Liver (tissue), 9 donors: Measurements from ENCODE around the gene HBP1. TPM values are rescaled to one million over a fixed set of nuclear protein-coding genes. Genes with fewer than 3 reads are reported as not detected.

ENCODE experiments used
- DNase-seq: peaks from one replicate; pipeline ENCODE4 v3.0.0-alpha.2; 2017; ENCODE audit warnings: low spot score
- H3K27ac ChIP-seq, 2 donors: one replicate each; pipeline ENCODE4 v1.7.0; 2013; ENCODE audit warnings: inconsistent platforms in 2 of 2, low read length in 2 of 2, control low read depth in 1 of 2, low read depth in 1 of 2, mild to moderate bottlenecking in 1 of 2
- H3K27me3 ChIP-seq, 4 donors: one replicate each; pipeline versions ENCODE4 v1.6.1 to v1.7.0; 2013; ENCODE audit warnings: low read length in 3 of 4, inconsistent platforms in 1 of 4, mild to moderate bottlenecking in 1 of 4, moderate library complexity in 1 of 4; ENCODE audit not compliant: control insufficient read depth in 4 of 4, insufficient read depth in 4 of 4
- H3K36me3 ChIP-seq, 4 donors: one replicate each; pipeline versions ENCODE4 v1.6.1 to v1.7.0; 2013; ENCODE audit warnings: low read length in 3 of 4, mild to moderate bottlenecking in 3 of 4, low read depth in 1 of 4, moderate library complexity in 1 of 4; ENCODE audit not compliant: control insufficient read depth in 4 of 4, insufficient read depth in 3 of 4
- H3K4me1 ChIP-seq, 4 donors: one replicate each; pipeline versions ENCODE4 v1.6.1 to v1.7.0; 2013; ENCODE audit warnings: low read length in 3 of 4, mild to moderate bottlenecking in 3 of 4, moderate library complexity in 1 of 4; ENCODE audit not compliant: control insufficient read depth in 4 of 4, insufficient read depth in 4 of 4
- H3K4me3 ChIP-seq, 3 donors: one replicate each; pipeline versions ENCODE4 v1.6.1 to v1.7.0; 2013; ENCODE audit warnings: low read length in 3 of 3, control low read depth in 1 of 3, low read depth in 1 of 3, mild to moderate bottlenecking in 1 of 3
- H3K9ac ChIP-seq, 2 donors: one replicate each; pipeline ENCODE4 v1.7.0; 2013; ENCODE audit warnings: low read length in 2 of 2, mild to moderate bottlenecking in 2 of 2, moderate library complexity in 2 of 2, control low read depth in 1 of 2, low read depth in 1 of 2
- H3K9me3 ChIP-seq, 4 donors: one replicate each; pipeline versions ENCODE4 v1.6.1 to v1.7.0; 2013; ENCODE audit warnings: low read length in 3 of 4; ENCODE audit not compliant: control insufficient read depth in 4 of 4
- ATF3 ChIP-seq: IDR thresholded peaks from 2 replicates; pipeline ENCODE4 v1.6.1; 2016; ENCODE audit warnings: antibody characterized with exemption
- EGR1 ChIP-seq, 2 donors: IDR thresholded peaks; 2 replicates each; pipeline ENCODE4 v1.6.1; 2016 to 2018; ENCODE audit warnings: antibody characterized with exemption in 2 of 2, low read depth in 2 of 2
- FOXA2 ChIP-seq: IDR thresholded peaks from 2 replicates; pipeline ENCODE4 v1.6.1; 2016; ENCODE audit warnings: antibody characterized with exemption
- GABPA ChIP-seq, 2 donors: IDR thresholded peaks in 1 of 2; conservative IDR thresholded peaks in 1 of 2; 2 replicates each; pipeline ENCODE4 v1.6.1; 2016; ENCODE audit warnings: antibody characterized with exemption in 2 of 2, mild to moderate bottlenecking in 1 of 2, moderate library complexity in 1 of 2
- HNF4A ChIP-seq, 2 donors: conservative IDR thresholded peaks; 2 replicates each; pipeline ENCODE4 v1.6.1; 2016; ENCODE audit warnings: antibody characterized with exemption in 2 of 2, mild to moderate bottlenecking in 2 of 2
- HNF4G ChIP-seq: IDR thresholded peaks from 2 replicates; pipeline ENCODE4 v1.6.1; 2016; ENCODE audit warnings: antibody characterized with exemption
- JUND ChIP-seq, 2 donors: IDR thresholded peaks; 2 replicates each; pipeline ENCODE4 v1.6.1; 2016; ENCODE audit warnings: antibody characterized with exemption in 2 of 2
- NR2F2 ChIP-seq: IDR thresholded peaks from 2 replicates; pipeline ENCODE4 v1.6.1; 2016; ENCODE audit warnings: antibody characterized with exemption
- RAD21 ChIP-seq, 2 donors: IDR thresholded peaks; 2 replicates each; pipeline ENCODE4 v1.6.1; 2016; ENCODE audit warnings: antibody characterized with exemption in 2 of 2, mild to moderate bottlenecking in 2 of 2
- REST ChIP-seq: IDR thresholded peaks from 2 replicates; pipeline ENCODE4 v1.6.1; 2016; ENCODE audit warnings: antibody characterized with exemption, mild to moderate bottlenecking
- RXRA ChIP-seq, 2 donors: IDR thresholded peaks; 2 replicates each; pipeline ENCODE4 v1.6.1; 2017 to 2018; ENCODE audit warnings: antibody characterized with exemption in 2 of 2, mild to moderate bottlenecking in 1 of 2
- SP1 ChIP-seq: IDR thresholded peaks from 2 replicates; pipeline ENCODE4 v1.6.1; 2018; ENCODE audit warnings: antibody characterized with exemption, mild to moderate bottlenecking
- TAF1 ChIP-seq: conservative IDR thresholded peaks from 2 replicates; pipeline ENCODE4 v1.6.1; 2016; ENCODE audit warnings: antibody characterized with exemption, mild to moderate bottlenecking
- YY1 ChIP-seq: IDR thresholded peaks from 2 replicates; pipeline ENCODE4 v1.6.1; 2016; ENCODE audit warnings: antibody characterized with exemption, mild to moderate bottlenecking
- ZBTB33 ChIP-seq: IDR thresholded peaks from 2 replicates; pipeline ENCODE4 v1.6.1; 2016; ENCODE audit warnings: antibody characterized with exemption
- WGBS: extraction: QIAGEN DNeasy Blood & Tissue Kit; methylation state at CpG from one replicate; pipeline ENCODE4 v1.1.7; 2013; 5-methylcytosine and 5-hydroxymethylcytosine counted together
- polyA plus RNA-seq, 2 donors: library from polyadenylated mRNA; stranded (reverse) in 1 of 2; unstranded in 1 of 2; fragments of 200-250 nt in 1 of 2; fragments of >200 nt in 1 of 2; fragmentation: Nextera tagmentation in 1 of 2; extraction: Ambion mirVana in 1 of 2; gene quantifications; one replicate each; pipeline versions ENCODE4 v1.2.1 to v1.2.3, GENCODE V29; 2013 to 2015
- total RNA-seq, 2 donors: library from RNA; depleted of rRNA; stranded (reverse); fragments of >200 nt; gene quantifications; one replicate each; pipeline ENCODE4 v1.2.3, GENCODE V29; 2014
- TF ChIP-seq, protein P1 (sequence below): fragments of 150-350 bp; IDR thresholded peaks from 2 replicates; pipeline ENCODE4 v1.5.1; 2017; ENCODE audit warnings: improper control_type of control experiment, low read depth, low read length; ENCODE audit not compliant: missing input control
- donor health status: healthy.
- donor health status: healthy.
- donor health status: healthy.
- donor health status: healthy.
- donor health status: healthy.

HBP1 gene
- total and polyA plus RNA-seq, 4 donors = 24.6 to 67.9 (median 48.1) TPM

DNA sequence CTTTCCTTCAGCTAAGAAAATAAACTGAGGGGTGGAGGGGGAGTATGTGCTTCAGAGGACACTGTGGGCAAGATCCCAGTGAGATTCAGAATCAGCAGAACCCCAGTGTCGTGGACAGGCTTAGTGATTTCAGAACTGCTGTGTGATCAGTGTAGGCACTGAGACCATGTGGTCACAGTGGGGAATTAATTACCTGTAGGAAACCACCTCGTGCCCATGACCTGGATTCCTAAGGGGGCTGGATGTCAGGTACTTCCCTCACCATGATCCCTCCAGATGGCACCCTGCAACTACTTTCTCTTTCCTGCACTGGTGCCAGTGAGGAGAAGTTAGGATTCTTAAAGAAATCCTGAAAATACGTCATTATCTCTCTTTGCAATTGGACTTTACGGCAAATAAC lies 64.4 kb downstream of the HBP1 start:
- H3K9me3 ChIP-seq = no peaks in the 10 kb centered on the region
- no peak for TF ChIP-seq RXRA (IDR thresholded peaks at IDR 0.05)
- no peak for TF ChIP-seq REST
- TF ChIP-seq EGR1 (IDR thresholded peaks at IDR 0.05; ENCODE audit: low read depth in 2 of 2) = no peak
- no peak for TF ChIP-seq FOXA2
- TF ChIP-seq YY1 = no peak
- no peak for TF ChIP-seq ATF3
- TF ChIP-seq HNF4A (conservative IDR thresholded peaks at IDR 0.05) = no peak
- TF ChIP-seq RAD21 (IDR thresholded peaks at IDR 0.05) = no peak
- TF ChIP-seq, protein P1, sequence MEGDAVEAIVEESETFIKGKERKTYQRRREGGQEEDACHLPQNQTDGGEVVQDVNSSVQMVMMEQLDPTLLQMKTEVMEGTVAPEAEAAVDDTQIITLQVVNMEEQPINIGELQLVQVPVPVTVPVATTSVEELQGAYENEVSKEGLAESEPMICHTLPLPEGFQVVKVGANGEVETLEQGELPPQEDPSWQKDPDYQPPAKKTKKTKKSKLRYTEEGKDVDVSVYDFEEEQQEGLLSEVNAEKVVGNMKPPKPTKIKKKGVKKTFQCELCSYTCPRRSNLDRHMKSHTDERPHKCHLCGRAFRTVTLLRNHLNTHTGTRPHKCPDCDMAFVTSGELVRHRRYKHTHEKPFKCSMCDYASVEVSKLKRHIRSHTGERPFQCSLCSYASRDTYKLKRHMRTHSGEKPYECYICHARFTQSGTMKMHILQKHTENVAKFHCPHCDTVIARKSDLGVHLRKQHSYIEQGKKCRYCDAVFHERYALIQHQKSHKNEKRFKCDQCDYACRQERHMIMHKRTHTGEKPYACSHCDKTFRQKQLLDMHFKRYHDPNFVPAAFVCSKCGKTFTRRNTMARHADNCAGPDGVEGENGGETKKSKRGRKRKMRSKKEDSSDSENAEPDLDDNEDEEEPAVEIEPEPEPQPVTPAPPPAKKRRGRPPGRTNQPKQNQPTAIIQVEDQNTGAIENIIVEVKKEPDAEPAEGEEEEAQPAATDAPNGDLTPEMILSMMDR = no peak
- no peak for TF ChIP-seq HNF4G
- TF ChIP-seq GABPA (IDR thresholded peaks at IDR 0.05 in 1 of 2, conservative IDR thresholded peaks at IDR 0.05 in 1 of 2) = no peak
- no peak for TF ChIP-seq SP1
- H3K27me3 ChIP-seq = no peaks in the 10 kb centered on the region
- DNase-seq = no peak
- WGBS = 96% methylated on average over 4 of the region's 4 CpGs
- no peak overlapping the region for H3K9ac ChIP-seq
- no peaks in the 10 kb centered on the region for H3K36me3 ChIP-seq
- H3K27ac ChIP-seq = no peak overlapping the region
- H3K4me3 ChIP-seq = no peak overlapping the region
- H3K4me1 ChIP-seq = no peaks in the 10 kb centered on the region

- Histone ChIP-seq H3K27me3 (no peaks in the 10 kb centered on the region), H3K36me3 (no peaks in the 10 kb centered on the region), H3K4me3 (no peak overlapping the region), H3K9ac (no peak overlapping the region), H3K27ac (no peak overlapping the region), H3K9me3 (no peaks in the 10 kb centered on the region), H3K4me1 (no peaks in the 10 kb centered on the region)
- no peak for DNase-seq
- WGBS = 97% methylated on average over 1 of the region's 1 CpG
- TF ChIP-seq HNF4A (conservative IDR thresholded peaks at IDR 0.05) (no peak), GABPA (IDR thresholded peaks at IDR 0.05 in 1 of 2, conservative IDR thresholded peaks at IDR 0.05 in 1 of 2) (no peak), RAD21 (IDR thresholded peaks at IDR 0.05) (no peak), NR2F2 (no peak), RXRA (IDR thresholded peaks at IDR 0.05) (no peak), JUND (IDR thresholded peaks at IDR 0.05) (no peak)
Measured at GRCh38 chr7:107233981-107234380, 65.2 kb downstream of the HBP1 start.

DNA sequence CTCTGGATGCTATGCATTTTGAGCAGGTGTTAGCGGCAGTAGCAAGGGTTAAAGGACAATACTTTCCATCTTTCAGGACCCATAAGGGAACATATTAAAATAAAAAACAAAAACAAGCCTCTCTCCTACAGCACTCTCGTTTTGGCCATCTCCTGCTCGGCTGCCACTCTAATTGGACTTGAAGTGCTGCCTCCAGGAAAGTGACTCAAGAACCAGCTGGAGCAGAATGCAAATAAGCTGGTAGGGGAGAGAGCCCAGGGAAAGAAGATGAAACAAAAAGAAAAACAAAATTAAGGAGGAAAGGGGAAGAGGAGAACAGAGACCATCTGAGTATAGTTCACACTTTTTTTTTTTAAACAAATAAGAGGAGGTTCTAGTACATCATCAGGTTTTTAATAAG lies 65.6 kb downstream of the HBP1 start:
- no peak for TF ChIP-seq RAD21 (IDR thresholded peaks at IDR 0.05)
- no peak for TF ChIP-seq ZBTB33
- TF ChIP-seq YY1 = no peak
- no peak for TF ChIP-seq RXRA (IDR thresholded peaks at IDR 0.05)
- no peak for TF ChIP-seq HNF4A (conservative IDR thresholded peaks at IDR 0.05)
- no peak for TF ChIP-seq FOXA2
- no peak for TF ChIP-seq TAF1
- no peak for TF ChIP-seq EGR1 (IDR thresholded peaks at IDR 0.05; ENCODE audit: low read depth in 2 of 2)
- no peak for TF ChIP-seq NR2F2
- TF ChIP-seq, protein P1 = no peak
- no peak for TF ChIP-seq SP1
- no peak for TF ChIP-seq ATF3
- Histone ChIP-seq H3K9ac (no peak overlapping the region), H3K27ac (no peak overlapping the region), H3K4me1 (no peaks in the 10 kb centered on the region), H3K4me3 (no peak overlapping the region), H3K27me3 (no peaks in the 10 kb centered on the region), H3K36me3 (no peaks in the 10 kb centered on the region), H3K9me3 (no peaks in the 10 kb centered on the region)
- no peak for DNase-seq
- WGBS = 90% methylated on average over 3 of the region's 3 CpGs
